HS-5 (cell line): ENCODE data around the gene LTBP1.
"Not testable (repeated sequence)": the region's sequence is repeated elsewhere in the genome, so short reads cannot be mapped to it uniquely, and the experiment has no call there.

ENCODE experiments used
- DNase-seq: peaks from one replicate; pipeline ENCODE4 v3.0.0-alpha.2; 2012; ENCODE audit warnings: low read depth

Gene LTBP1, protein sequence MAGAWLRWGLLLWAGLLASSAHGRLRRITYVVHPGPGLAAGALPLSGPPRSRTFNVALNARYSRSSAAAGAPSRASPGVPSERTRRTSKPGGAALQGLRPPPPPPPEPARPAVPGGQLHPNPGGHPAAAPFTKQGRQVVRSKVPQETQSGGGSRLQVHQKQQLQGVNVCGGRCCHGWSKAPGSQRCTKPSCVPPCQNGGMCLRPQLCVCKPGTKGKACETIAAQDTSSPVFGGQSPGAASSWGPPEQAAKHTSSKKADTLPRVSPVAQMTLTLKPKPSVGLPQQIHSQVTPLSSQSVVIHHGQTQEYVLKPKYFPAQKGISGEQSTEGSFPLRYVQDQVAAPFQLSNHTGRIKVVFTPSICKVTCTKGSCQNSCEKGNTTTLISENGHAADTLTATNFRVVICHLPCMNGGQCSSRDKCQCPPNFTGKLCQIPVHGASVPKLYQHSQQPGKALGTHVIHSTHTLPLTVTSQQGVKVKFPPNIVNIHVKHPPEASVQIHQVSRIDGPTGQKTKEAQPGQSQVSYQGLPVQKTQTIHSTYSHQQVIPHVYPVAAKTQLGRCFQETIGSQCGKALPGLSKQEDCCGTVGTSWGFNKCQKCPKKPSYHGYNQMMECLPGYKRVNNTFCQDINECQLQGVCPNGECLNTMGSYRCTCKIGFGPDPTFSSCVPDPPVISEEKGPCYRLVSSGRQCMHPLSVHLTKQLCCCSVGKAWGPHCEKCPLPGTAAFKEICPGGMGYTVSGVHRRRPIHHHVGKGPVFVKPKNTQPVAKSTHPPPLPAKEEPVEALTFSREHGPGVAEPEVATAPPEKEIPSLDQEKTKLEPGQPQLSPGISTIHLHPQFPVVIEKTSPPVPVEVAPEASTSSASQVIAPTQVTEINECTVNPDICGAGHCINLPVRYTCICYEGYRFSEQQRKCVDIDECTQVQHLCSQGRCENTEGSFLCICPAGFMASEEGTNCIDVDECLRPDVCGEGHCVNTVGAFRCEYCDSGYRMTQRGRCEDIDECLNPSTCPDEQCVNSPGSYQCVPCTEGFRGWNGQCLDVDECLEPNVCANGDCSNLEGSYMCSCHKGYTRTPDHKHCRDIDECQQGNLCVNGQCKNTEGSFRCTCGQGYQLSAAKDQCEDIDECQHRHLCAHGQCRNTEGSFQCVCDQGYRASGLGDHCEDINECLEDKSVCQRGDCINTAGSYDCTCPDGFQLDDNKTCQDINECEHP (N-terminal part only)

DNA sequence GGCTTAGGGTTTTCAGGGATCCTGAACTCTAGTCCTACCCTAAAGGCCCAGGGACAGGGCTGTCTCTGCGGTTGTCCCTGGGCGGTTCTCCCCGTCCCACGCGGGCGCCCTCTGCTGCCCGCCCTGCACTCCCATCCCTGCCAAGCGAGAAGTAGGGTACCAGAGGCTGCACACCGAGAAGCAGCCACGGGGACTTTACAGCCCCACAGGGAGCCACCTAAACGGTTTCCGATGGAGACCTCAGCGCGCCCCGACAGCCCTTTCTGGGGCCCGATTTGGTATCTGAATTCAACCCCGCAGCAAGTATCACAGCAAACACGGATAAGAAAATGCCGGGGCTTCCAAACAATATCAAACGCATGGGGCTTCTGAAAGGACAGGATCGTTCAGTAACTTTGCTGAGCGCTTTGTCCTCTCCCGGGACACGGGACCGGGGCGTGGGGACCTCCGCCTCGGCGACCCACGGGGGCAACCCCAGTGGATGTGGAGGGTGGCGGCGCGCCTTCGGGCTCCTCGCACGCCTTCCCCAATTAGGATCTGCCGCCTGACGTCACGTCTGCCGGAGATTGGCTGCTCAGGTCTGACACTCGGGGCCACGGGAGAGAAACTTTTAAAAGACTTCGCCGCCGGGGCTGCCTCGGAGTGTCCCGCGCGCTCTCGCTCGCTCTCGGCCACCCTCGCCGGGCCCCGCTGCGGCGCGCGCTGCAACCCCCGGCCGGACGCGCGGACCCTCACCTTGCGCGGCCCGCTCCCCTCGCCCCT, at the start of gene LTBP1:
Gene LTBP1, plus strand, starts transcription at position 640 of the 762 bp plus-strand sequence. CDS start 372 bp downstream, outside the sequence.
- DNase-seq, result peak; percentile 36

GRCh38 chr2:32900246-32900973, 46.3 kb upstream of the LTBP1 start:
- DNase-seq, result no peak

GRCh38 chr2:32901313-32901712, 45.4 kb upstream of the LTBP1 start:
- DNase-seq, result no peak

- DNase-seq, result no peak
These were observed 44.6 kb upstream of the LTBP1 start for GRCh38 chr2:32902174-32902573.

DNA sequence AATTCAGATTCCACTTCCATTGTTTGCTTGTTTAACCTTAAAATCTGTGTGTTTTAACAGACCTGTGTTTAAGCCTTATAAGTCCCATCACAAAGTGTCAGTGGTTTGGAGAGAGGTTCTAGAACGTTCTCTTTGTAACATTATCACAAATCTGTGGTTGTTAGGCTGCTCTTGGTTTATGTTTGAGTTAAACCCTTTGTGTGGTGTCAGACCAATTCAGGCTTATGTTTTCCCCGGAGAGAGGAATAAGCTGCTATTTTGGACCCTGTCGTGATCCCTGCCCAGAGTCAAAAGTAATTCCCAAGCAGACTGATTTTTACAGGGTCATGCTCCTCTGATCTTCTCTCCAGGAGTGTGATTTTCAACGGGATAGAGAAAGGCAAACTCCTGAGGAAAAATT, 43.8 kb upstream of the LTBP1 start:
- DNase-seq, result no peak

- no peak for DNase-seq
These were observed 42.7 kb upstream of the LTBP1 start for GRCh38 chr2:32904074-32904473.

- DNase-seq, result no peak
These were observed 42.0 kb upstream of the LTBP1 start for GRCh38 chr2:32904751-32905150.

GRCh38 chr2:32905270-32905669, 41.5 kb upstream of the LTBP1 start:
- no peak for DNase-seq

DNA sequence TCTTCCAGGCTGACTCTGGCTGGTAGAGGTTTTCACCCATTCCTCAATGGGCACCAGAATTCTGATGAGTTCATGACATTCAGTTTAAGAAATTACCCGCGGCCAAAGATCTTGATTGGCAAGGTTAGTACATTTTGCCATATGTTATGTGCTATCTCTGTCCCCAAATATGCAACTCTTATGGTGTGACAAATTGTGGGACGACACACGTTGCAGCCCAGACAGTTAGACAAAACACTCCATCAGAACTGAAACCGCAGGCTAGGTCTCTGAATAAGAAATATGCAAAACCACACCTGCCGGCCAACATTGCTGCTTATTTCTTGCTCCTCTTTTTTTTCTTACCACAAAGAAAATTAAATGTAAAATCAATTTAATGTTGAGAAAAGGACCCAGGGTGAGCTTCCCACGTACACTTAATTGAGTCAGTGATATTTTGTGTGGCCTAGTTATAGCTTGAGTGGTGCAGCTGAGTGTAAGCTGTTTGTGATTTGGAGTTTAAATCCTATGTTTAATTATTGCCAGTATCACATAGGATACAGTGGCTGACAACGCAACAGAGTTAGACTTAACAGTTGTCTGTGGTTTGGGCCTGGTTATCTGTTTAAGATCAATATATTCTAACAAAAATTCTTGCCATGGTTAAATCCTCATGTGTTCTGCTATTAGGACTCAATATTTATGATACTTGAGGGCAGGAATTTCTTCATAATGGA, 35.7 kb upstream of the LTBP1 start:
- no peak for DNase-seq

DNA sequence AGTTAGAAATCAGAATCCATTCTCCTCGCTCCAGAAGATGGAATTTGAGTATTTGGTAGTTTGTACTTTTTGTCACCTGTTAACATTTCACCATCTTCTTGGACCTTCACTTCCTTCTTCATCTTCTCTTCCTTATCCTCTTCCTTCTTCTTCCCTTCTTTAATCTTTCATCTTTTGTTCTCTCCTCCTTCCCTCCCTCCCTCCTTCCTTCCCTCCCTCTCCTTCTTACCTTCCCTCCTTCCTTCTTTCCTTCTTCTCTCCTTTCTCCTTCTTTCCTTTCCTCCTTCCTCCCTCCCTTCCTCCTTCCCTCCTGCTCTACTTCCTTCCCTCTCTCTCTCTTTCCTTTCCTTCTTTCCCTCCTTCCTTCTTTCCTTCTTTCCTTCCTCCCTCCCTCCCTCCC, 31.1 kb upstream of the LTBP1 start:
- DNase-seq, result no peak

DNA sequence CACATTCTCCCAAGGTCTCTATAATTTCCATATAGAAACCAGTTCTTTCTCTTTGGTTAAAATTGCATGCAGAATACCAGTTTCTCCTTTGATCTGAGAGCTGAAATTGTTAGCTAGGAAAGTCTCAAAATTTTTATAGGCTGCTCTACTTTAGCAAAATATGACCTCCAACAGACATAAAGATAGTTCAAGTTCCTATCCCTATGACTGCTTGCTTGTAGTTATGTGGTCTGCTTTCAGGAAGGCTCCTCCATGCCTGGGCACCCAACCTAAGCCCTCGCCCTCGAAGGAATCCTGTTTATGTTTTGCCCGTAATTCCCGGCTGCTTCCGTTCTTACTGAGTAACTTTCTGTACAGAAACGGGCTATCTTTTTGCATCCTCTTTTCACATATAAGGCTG, 28.0 kb upstream of the LTBP1 start:
- DNase-seq, result no peak

GRCh38 chr2:32919901-32920300, 26.9 kb upstream of the LTBP1 start:
- DNase-seq, result not testable (repeated sequence)

- DNase-seq, result not testable (repeated sequence)
These were observed 25.3 kb upstream of the LTBP1 start for GRCh38 chr2:32921486-32921885.

DNA sequence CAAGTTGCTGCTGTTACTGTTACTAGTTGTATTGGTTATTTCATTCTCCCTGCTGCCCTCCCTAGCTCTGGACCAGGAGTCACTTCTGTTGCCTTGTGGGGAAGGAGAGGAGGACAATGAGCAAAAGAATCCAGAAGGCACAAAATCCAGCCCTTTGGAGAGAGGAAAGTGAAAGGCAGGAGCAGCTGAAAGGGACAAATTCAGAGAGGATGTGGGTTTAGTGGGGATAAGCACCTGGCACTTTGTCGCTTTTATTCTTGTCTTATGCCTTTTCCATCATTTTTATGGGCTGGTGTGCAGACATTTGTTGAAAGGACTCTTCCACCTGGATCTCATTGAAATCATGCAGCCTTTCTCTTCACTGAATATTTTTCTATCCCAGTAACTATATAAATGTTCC, 24.3 kb upstream of the LTBP1 start:
- no peak for DNase-seq

GRCh38 chr2:32923109-32923508, 23.6 kb upstream of the LTBP1 start:
- DNase-seq, result no peak

DNA sequence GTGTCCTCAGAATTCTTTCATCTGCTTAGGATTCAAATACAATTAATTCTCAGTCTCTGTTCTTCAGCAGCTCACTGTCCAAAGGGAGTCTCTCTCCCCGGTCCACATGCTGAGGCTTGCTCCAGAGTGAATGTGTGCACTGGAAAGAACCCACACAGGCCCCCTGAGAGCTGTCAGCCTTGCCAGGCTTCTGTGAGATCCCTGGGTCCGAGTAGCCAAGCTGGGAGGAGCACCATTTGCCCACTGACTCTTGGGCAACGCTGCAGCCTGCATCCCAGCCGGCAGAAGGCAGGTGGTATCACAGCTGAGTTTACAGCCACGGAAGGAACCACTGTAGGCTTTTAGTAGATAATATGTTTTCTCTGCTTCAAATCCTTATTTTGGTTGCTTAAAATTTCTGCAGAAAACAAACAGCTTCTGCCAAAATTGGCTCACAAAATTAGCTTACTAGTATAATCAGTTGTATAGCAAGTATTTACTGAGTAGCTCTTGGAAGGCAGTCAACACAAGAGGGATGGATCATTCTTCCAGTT, 21.4 kb upstream of the LTBP1 start:
- DNase-seq, result no peak

DNA sequence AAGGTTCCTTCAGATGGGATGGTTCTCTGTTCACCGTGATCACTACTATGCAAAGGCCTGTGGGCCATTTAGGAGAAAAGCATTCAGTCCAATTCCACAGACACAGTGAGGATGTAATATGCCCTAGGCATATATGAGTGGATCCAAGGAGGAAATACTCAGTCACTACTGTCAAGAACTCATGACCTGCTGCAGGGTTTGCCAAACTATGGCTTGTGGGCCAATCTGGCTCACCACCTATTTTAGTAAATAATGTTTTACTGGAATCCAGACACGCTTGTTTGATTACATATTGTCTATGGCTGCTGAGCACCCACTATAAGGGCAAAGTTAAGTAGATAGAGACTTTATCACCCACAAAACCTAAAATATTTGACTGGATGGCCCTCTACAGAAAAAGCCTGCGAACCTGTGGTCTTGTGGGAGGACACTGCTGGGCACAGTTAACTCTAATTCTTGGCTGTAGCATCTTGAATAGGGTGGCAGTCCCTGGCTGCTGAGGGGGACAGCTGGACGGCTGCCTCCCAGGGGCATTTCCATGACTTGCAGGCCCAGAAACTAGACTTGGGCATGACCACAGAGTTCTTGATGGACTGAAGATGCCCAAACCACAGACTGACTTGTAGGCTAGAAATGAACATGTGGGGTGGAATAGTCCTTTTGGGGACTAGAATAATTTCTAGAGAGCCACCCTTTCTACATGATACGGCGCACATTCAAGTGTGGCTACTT, 20.6 kb upstream of the LTBP1 start:
- DNase-seq, result no peak

GRCh38 chr2:32926708-32927084, 20.1 kb upstream of the LTBP1 start:
- no peak for DNase-seq

DNA sequence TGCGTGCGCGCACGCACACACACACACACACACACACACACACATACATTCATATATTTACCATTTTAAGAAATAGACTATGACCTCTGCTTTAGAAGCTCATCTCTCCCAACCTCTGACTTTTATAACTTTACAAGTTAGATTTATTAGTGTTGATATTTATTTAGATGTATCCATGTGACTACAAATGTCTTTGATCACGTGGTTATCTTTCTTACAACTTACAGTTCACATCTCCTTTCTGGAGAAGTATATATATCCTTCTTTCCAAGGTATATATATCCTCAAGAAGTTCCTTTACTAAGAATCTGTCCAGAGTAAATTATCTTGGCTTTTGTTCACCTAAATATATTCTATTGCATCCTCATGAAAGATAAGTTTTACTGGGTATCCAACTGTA, 16.3 kb upstream of the LTBP1 start:
- DNase-seq, result no peak
